ENCODE data around the gene AKAP8L. TPM values are rescaled to one million over a fixed set of nuclear protein-coding genes. Genes with fewer than 3 reads are reported as not detected.

The AKAP8L gene
- total and polyA plus RNA-seq, 2 experiments from 2014 or later, result 88.7 to 155 TPM

- no peaks in the 10 kb centered on the region for H3K9me3 ChIP-seq (ENCODE audit: low read depth)
- no peaks in the 10 kb centered on the region for H3K9me2 ChIP-seq (replicated peaks; ENCODE audit: insufficient read depth)
- H3K27ac ChIP-seq, result no peak overlapping the region
- no peaks in the 10 kb centered on the region for H3K27me3 ChIP-seq
- H3K4me3 ChIP-seq, result no peak overlapping the region
- H3K4me2 ChIP-seq, result no peak overlapping the region
- WGBS (ENCODE audit: low lambda C conversion rate, missing lambda C conversion rate), result 89% methylated on average over 7 of the region's 7 CpGs
- H3K4me1 ChIP-seq (ENCODE audit: insufficient read depth), result peaks cover 3% of the 10 kb centered on the region
- DNase-seq (ENCODE audit: low spot score), result no peak
- no peak overlapping the region for H2AFZ ChIP-seq
- TF ChIP-seq CTCF (IDR thresholded peaks at IDR 0.05; ENCODE audit: poor library complexity), result no peak
- no peak for TF ChIP-seq EZH2 (IDR thresholded peaks at IDR 0.05; ENCODE audit: borderline replicate concordance)
- no peak for TF ChIP-seq EZH2phosphoT487 (IDR thresholded peaks at IDR 0.05; ENCODE audit: low read depth, severe bottlenecking, unreplicated experiment)
- H3K79me2 ChIP-seq, result no peaks in the 10 kb centered on the region
- H3K36me3 ChIP-seq (replicated peaks; ENCODE audit: insufficient read depth, low read depth), result no peaks in the 10 kb centered on the region
- H4K20me1 ChIP-seq (ENCODE audit: insufficient read depth, poor library complexity, severe bottlenecking), result no peaks in the 10 kb centered on the region
Measured at GRCh38 chr19:15445807-15446376, 27.1 kb upstream of the AKAP8L start.

GRCh38 chr19:15445227-15445605, 26.4 kb upstream of the AKAP8L start:
- Histone ChIP-seq H3K4me3 (no peak overlapping the region), H3K27me3 (no peaks in the 10 kb centered on the region), H3K4me1 (ENCODE audit: insufficient read depth) (peaks cover 3% of the 10 kb centered on the region), H3K27ac (no peak overlapping the region), H3K4me2 (no peak overlapping the region), H3K9me3 (ENCODE audit: low read depth) (no peaks in the 10 kb centered on the region), H3K9me2 (replicated peaks; ENCODE audit: insufficient read depth) (no peaks in the 10 kb centered on the region), H3K79me2 (no peaks in the 10 kb centered on the region), H3K36me3 (replicated peaks; ENCODE audit: insufficient read depth, low read depth) (no peaks in the 10 kb centered on the region), H2AFZ (no peak overlapping the region), H4K20me1 (ENCODE audit: insufficient read depth, poor library complexity, severe bottlenecking) (no peaks in the 10 kb centered on the region)
- no peak for DNase-seq (ENCODE audit: low spot score)
- 93% methylated on average over 9 of the region's 9 CpGs for WGBS (ENCODE audit: low lambda C conversion rate, missing lambda C conversion rate)
- TF ChIP-seq CTCF (IDR thresholded peaks at IDR 0.05; ENCODE audit: poor library complexity) (no peak), EZH2 (IDR thresholded peaks at IDR 0.05; ENCODE audit: borderline replicate concordance) (no peak), EZH2phosphoT487 (IDR thresholded peaks at IDR 0.05; ENCODE audit: low read depth, severe bottlenecking, unreplicated experiment) (no peak)

- Histone ChIP-seq H3K9me2 (replicated peaks; ENCODE audit: insufficient read depth) (no peaks in the 10 kb centered on the region), H3K4me1 (ENCODE audit: insufficient read depth) (peaks cover 3% of the 10 kb centered on the region), H3K36me3 (replicated peaks; ENCODE audit: insufficient read depth, low read depth) (no peaks in the 10 kb centered on the region), H3K79me2 (no peaks in the 10 kb centered on the region), H4K20me1 (ENCODE audit: insufficient read depth, poor library complexity, severe bottlenecking) (no peaks in the 10 kb centered on the region), H3K4me2 (no peak overlapping the region), H2AFZ (no peak overlapping the region), H3K27ac (no peak overlapping the region), H3K4me3 (no peak overlapping the region), H3K27me3 (no peaks in the 10 kb centered on the region), H3K9me3 (ENCODE audit: low read depth) (no peaks in the 10 kb centered on the region)
- 95% methylated on average over 15 of the region's 15 CpGs for WGBS (ENCODE audit: low lambda C conversion rate, missing lambda C conversion rate)
- no peak for DNase-seq (ENCODE audit: low spot score)
- TF ChIP-seq EZH2phosphoT487 (IDR thresholded peaks at IDR 0.05; ENCODE audit: low read depth, severe bottlenecking, unreplicated experiment) (no peak), CTCF (IDR thresholded peaks at IDR 0.05; ENCODE audit: poor library complexity) (no peak), EZH2 (IDR thresholded peaks at IDR 0.05; ENCODE audit: borderline replicate concordance) (no peak)
Measured at GRCh38 chr19:15444505-15445226, 25.9 kb upstream of the AKAP8L start.

Measured in hepatocyte (in vitro differentiated cells).